GM21825 (cell line): ENCODE measurements around the gene WDR76.
"Not testable (repeated sequence)": the region's sequence is repeated elsewhere in the genome, so short reads cannot be mapped to it uniquely, and the experiment has no call there.

Experiments used
- ATAC-seq: cut with Tn5 transposase; IDR thresholded peaks from one replicate; pipeline ENCODE4 v1.9.1; 2021; ENCODE audit warnings: mild to moderate bottlenecking, moderate library complexity; ENCODE audit not compliant: unreplicated experiment

Gene WDR76

DNA sequence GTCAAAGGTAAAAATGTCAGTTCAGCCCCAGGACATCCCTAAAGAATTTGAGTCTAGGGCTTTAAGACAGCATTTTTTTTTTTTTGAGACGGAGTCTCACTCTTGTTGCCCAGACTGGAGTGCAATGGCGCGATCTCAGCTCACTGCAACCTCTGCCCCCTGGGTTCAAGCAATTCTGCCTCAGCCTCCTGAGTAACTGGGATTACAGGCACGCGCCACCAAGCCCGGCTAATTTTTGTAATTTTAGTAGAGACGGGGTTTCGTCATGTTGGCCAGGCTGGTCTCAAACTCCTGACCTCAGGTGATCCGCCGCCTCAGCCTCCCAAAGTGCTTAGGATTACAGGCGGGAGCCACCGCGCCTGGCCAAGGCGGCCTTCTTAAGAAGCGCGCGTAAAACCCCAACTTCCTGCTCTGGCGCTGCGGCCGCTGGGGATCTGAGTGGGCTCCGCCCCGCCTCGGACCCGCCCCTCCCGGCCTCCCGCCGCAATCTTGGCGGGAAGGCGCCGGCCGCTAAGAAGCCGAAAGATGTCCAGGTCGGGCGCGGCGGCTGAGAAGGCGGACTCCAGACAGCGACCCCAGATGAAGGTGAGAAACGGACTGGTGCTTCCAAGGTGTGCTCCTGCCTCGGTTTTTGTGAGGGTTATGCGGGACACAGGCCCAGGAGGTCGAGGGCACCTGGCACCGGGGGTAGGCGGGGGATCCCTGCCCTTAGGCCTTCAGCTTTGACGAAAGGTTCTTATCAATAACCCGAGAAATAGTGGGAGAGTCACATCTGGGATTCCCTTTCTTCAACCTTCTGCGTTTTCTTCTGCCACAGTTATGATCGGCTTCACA lies at the start of gene WDR76:
WDR76 (plus strand) TSS at position 495 of the 834 bp plus-strand sequence; CDS start at position 526, 31 bp downstream.
- peak; percentile 55 for ATAC-seq

GRCh38 chr15:43777267-43777914 lies 49.4 kb upstream of the WDR76 start:
- ATAC-seq = peak; percentile 51

- ATAC-seq = no peak
Observed at GRCh38 chr15:43779016-43779415, 47.8 kb upstream of the WDR76 start.

GRCh38 chr15:43789409-43789808 lies 37.4 kb upstream of the WDR76 start:
- ATAC-seq = no peak

- peak; percentile 79 for ATAC-seq
Observed at GRCh38 chr15:43791993-43792760, 34.6 kb upstream of the WDR76 start, which contains the start of gene SERF2. TSS of gene SERF2 (plus strand) at chr15:43792320. CDS start at chr15:43792377, 57 bp downstream.

DNA sequence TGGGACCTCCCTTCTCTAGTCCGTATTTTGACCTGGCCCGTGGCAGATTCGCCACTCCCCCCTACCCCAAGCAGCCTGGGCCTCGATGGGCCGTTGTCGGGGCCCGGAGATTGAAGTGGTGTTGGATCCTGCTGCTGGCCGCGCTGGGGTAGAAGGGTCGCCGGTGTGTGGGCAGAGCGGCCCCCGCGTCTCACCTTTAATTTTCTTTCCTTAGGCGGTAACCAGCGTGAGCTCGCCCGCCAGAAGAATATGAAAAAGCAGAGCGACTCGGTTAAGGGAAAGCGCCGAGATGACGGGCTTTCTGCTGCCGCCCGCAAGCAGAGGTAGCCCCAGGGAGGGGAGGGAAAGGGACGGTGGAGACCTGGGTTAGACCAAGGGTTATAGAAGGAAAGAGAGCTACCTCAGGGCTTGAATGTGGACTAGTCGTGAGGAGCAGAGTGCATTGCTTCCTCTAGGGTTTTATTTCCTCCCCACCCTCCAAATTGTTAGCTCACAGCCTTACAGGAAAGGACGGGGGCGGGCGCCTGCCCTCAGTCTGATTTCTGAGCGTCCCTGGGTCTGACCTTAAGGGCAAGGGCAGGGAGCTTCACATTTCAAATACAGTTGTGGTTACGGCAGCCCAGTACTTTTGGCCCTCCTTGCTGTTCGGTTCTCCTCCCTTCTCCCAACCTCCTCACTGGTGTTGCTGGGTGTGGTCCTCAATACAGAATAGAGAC lies 33.9 kb upstream of the WDR76 start:
- ATAC-seq = no peak

GRCh38 chr15:43793647-43794046 lies 33.2 kb upstream of the WDR76 start:
- ATAC-seq = no peak

DNA sequence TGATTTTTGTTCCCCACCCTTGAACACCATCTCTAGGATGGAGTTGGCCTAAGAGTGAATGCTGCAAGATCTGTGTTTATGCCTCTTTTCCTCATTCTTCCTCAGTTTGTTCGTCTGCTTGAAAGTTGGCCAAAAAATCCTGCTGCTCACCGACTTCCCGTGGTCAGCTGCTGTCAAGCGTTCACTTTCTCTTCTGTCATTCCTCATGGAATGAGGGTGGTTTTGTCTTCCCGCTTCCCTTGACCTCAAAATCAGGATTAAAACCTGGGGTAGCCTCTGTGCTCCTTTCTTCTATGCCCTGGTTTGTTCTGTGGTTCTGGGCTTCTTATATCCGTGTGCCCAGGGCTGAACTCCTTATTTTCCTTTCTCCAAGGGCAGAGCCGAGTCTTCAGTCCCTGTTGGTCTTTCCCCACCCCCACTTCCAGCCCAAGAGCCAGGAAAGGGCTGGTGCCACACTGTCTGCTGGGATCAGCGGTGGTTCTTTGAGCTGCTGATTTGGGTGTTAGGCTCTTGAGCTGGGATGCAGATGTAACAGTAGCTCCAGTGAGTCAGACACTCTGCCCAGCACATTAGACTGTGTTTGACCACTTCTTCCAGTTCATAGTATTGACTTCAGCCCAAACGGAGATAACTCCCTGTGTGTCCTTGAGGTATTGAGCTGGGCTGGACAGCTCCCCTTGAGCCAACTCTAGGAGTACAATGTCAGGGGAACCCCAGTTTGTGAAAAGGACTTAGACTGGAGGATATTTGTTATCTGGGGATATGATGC lies 32.3 kb upstream of the WDR76 start:
- no peak for ATAC-seq

DNA sequence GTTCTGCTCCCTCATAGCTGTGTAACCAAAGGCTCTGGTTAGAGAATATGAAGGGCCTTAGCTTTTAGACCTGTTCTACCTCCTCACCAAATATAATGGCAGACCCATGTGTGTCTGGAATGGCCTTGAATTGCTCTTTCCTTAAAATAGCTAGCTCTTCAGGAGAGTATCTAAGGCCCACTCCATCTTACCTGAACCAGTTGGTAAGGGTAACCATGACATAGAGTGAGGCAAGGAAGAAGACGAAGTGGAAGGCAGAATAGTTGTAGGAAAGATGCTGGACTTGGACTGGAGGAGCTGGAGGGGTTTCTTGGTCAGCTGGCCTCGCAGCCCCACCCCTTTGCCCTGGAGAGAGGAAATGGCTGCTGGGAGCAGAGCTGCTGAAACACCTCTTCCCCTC lies 31.6 kb upstream of the WDR76 start:
- no peak for ATAC-seq

DNA sequence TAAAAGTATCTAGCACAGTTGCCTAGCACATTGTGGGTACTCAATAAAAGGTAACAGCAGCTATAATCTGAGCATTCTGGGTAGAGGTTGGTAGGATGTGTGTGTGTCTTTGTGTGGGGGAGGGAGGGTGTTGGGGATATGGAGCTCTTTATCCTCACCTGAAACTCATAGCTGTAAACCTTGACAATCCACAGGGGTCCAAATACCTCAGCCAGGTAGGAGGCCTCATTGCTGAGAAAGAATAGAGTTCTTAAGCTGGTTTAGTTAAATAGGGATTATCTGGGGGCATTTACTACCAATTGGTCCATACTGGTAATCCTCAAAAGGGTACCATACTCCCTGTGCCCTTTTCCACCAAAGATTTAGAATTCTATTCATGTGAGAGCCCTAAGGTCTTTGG lies 30.8 kb upstream of the WDR76 start:
- no peak for ATAC-seq

GRCh38 chr15:43796566-43796965 lies 30.2 kb upstream of the WDR76 start:
- no peak for ATAC-seq

- ATAC-seq = no peak
Observed at GRCh38 chr15:43799209-43799944, 27.4 kb upstream of the WDR76 start.

DNA sequence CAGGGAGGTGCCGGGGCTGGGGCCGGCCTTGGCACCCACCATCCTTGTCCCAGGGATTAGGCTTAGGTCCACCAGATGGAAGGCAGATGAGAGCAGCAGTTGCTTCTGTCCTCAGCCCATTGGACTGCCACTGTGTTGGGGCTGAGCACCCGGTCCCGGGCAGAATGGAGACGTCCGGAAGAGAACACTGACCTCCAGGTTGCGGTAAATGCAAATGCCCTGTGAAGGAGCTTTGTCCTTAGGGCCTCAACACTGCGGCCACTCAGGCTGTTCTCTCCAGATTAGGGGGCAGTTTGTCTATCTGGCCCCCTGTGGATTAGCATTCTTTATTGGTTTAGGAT lies 26.9 kb upstream of the WDR76 start, which contains the start of gene SERINC4:
SERINC4 (minus strand) TSS at position 276 of the 341 bp plus-strand sequence; CDS start at position 42, 234 bp downstream.
- ATAC-seq = no peak

- peak; percentile 78 for ATAC-seq
Observed at GRCh38 chr15:43800286-43801141, 26.3 kb upstream of the WDR76 start, which contains the start of gene HYPK. TSS of gene HYPK (plus strand) at chr15:43800599. CDS start at chr15:43800623, 24 bp downstream.

- ATAC-seq = not testable (repeated sequence)
Observed at GRCh38 chr15:43802676-43803075, 24.1 kb upstream of the WDR76 start.

DNA sequence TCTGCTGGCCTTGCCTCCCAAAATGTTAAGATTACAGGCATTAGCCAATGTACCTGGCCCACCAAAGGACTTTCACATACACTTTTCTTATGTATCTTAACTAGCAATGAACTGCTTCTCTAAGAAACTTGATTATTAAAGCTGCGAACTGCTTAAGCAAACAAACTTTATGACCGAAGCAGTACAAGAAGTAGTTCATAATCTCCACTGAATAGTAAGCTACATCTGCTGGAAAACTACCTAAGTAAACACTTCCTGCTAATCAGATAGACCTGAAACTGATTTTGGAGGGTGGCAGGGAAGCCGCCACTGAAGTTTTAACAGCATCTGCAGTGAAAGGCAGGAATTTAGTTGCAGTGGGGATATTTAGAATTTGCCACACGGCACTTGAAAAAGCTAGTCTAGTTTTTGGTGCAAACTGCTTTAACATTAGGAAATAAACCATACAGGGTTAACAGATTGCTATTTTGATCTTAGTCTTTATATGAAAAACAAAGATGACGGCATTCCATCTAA lies 18.3 kb upstream of the WDR76 start:
- no peak for ATAC-seq

- peak; percentile 53 for ATAC-seq
Observed at GRCh38 chr15:43808960-43809678, 17.7 kb upstream of the WDR76 start.
